SU-DHL-6 (cell line): ENCODE results near the gene MITF.

Experiments used
- H2AFZ ChIP-seq: fragments of 200-600 bp; sonication (generic); 2 replicates; pipeline ENCODE4 v1.6.1; 2014; ENCODE audit warnings: low read depth, mild to moderate bottlenecking, moderate library complexity, mixed read lengths, antibody characterized with exemption, low read length; ENCODE audit not compliant: severe bottlenecking
- H3F3A ChIP-seq: fragments of 200-600 bp; shearing (Covaris generic); 2 replicates; pipeline ENCODE4 v1.6.0; 2016; ENCODE audit warnings: antibody characterized with exemption, mild to moderate bottlenecking; ENCODE audit not compliant: insufficient read depth
- H3K27ac ChIP-seq: fragments of 200-600 bp; sonication (generic); 2 replicates; pipeline ENCODE4 v1.5.1; 2016; ENCODE audit warnings: low read depth, mild to moderate bottlenecking, low read length, moderate library complexity, mixed read lengths
- H3K27me3 ChIP-seq: fragments of 200-600 bp; sonication (generic), shearing (Covaris generic); 2 replicates; pipeline ENCODE4 v1.6.0; 2014; ENCODE audit warnings: mild to moderate bottlenecking, low read length
- H3K36me3 ChIP-seq: fragments of 200-600 bp; sonication (generic); 2 replicates; pipeline ENCODE4 v1.6.1; 2014; ENCODE audit warnings: mild to moderate bottlenecking, low read length, mixed read lengths
- H3K4me2 ChIP-seq: fragments of 300-600, 200-600 bp; shearing (Covaris generic), sonication (generic); 2 replicates; pipeline ENCODE4 v1.6.0; 2014; ENCODE audit warnings: low read length, low read depth, mild to moderate bottlenecking; ENCODE audit not compliant: poor library complexity, severe bottlenecking
- H3K4me3 ChIP-seq: fragments of 200-600 bp; sonication (generic); 2 replicates; pipeline ENCODE4 v1.5.1; 2014; ENCODE audit warnings: antibody characterized with exemption, low read length, mild to moderate bottlenecking, mixed read lengths; ENCODE audit not compliant: insufficient read depth, poor library complexity, severe bottlenecking
- H3K79me2 ChIP-seq: fragments of 200-600 bp; sonication (generic); 2 replicates; pipeline ENCODE4 v1.6.1; 2014; ENCODE audit warnings: mild to moderate bottlenecking, low read length, moderate library complexity; ENCODE audit not compliant: insufficient read depth
- H3K9ac ChIP-seq: fragments of 200-600 bp; sonication (generic); 2 replicates; pipeline ENCODE4 v1.7.0; 2014; ENCODE audit warnings: mild to moderate bottlenecking, low read length
- H3K9me2 ChIP-seq: fragments of 200-600 bp; sonication (generic); replicated peaks from 2 replicates; pipeline ENCODE4 v1.6.1; 2014; ENCODE audit warnings: low read length; ENCODE audit not compliant: insufficient read depth
- H3K9me3 ChIP-seq: fragments of 200-600 bp; sonication (generic); 2 replicates; pipeline ENCODE4 v1.6.1; 2014; ENCODE audit warnings: low read length, mixed read lengths; ENCODE audit not compliant: insufficient read depth
- H4K20me1 ChIP-seq: fragments of 200-600 bp; sonication (generic); 2 replicates; pipeline ENCODE4 v1.6.1; 2014; ENCODE audit warnings: low read depth, mild to moderate bottlenecking, antibody characterized with exemption, low read length, moderate library complexity, mixed read lengths
- CTCF ChIP-seq: fragments of 200-600 bp; sonication (generic); IDR thresholded peaks from one replicate; pipeline ENCODE4 v1.5.1; 2017; ENCODE audit warnings: antibody characterized with exemption, mild to moderate bottlenecking, low read length, moderate library complexity; ENCODE audit not compliant: insufficient read depth, poor library complexity, severe bottlenecking
- EZH2phosphoT487 ChIP-seq: fragments of 200-600 bp; sonication (generic), shearing (Covaris generic); conservative IDR thresholded peaks from 2 replicates; pipeline ENCODE4 v1.6.1; 2018; ENCODE audit warnings: mild to moderate bottlenecking, antibody characterized with exemption, low read length, moderate library complexity, mixed read lengths

MITF gene

GRCh38 chr3:69993757-69994156 lies 254.5 kb downstream of the MITF start:
- Histone ChIP-seq H3K4me2 (no peak overlapping the region), H3K36me3 (no peaks in the 10 kb centered on the region), H3K4me3 (no peak overlapping the region), H3K9ac (no peak overlapping the region), H3K9me2 (no peaks in the 10 kb centered on the region), H3F3A (no peaks in the 10 kb centered on the region), H3K79me2 (no peaks in the 10 kb centered on the region), H3K27ac (no peak overlapping the region), H3K9me3 (no peaks in the 10 kb centered on the region), H3K27me3 (no peaks in the 10 kb centered on the region), H2AFZ (no peak overlapping the region), H4K20me1 (no peaks in the 10 kb centered on the region)
- TF ChIP-seq EZH2phosphoT487 (no peak), CTCF (no peak)

- Histone ChIP-seq H3K4me2 (no peak overlapping the region), H3K4me3 (no peak overlapping the region)
- TF ChIP-seq CTCF (no peak), EZH2phosphoT487 (no peak)
These were observed 255.7 kb downstream of the MITF start for GRCh38 chr3:69994919-69995318.

GRCh38 chr3:69997631-69998307 lies 258.5 kb downstream of the MITF start:
- no peaks in the 10 kb centered on the region for H4K20me1 ChIP-seq

More at GRCh38 chr3:69994919-69995318, 255.7 kb downstream of the MITF start:
- no peaks in the 10 kb centered on the region for H3K9me3 ChIP-seq
- no peaks in the 10 kb centered on the region for H3K27me3 ChIP-seq
- H3K36me3 ChIP-seq: no peaks in the 10 kb centered on the region
- H2AFZ ChIP-seq: no peak overlapping the region
- no peak overlapping the region for H3K9ac ChIP-seq
- no peaks in the 10 kb centered on the region for H4K20me1 ChIP-seq
- H3F3A ChIP-seq: no peaks in the 10 kb centered on the region
- H3K79me2 ChIP-seq: no peaks in the 10 kb centered on the region
- H3K27ac ChIP-seq: no peak overlapping the region
- H3K9me2 ChIP-seq: no peaks in the 10 kb centered on the region

More at GRCh38 chr3:69997631-69998307, 258.5 kb downstream of the MITF start:
- Histone ChIP-seq H3K9me2 (no peaks in the 10 kb centered on the region), H2AFZ (no peak overlapping the region), H3K4me2 (no peak overlapping the region), H3K9ac (no peak overlapping the region), H3K27ac (no peak overlapping the region), H3K9me3 (no peaks in the 10 kb centered on the region), H3K79me2 (no peaks in the 10 kb centered on the region), H3K36me3 (no peaks in the 10 kb centered on the region), H3F3A (no peaks in the 10 kb centered on the region), H3K27me3 (no peaks in the 10 kb centered on the region), H3K4me3 (no peak overlapping the region)
- no peak for TF ChIP-seq EZH2phosphoT487
- TF ChIP-seq CTCF: no peak
